HG03442 (cell line): ENCODE data around the gene PTPRN2.
"Not testable (repeated sequence)": the region's sequence is repeated elsewhere in the genome, so short reads cannot be mapped to it uniquely, and the experiment has no call there.

Source experiments
- ATAC-seq: cut with Tn5 transposase; IDR thresholded peaks from one replicate; pipeline ENCODE4 v1.9.1; 2021; ENCODE audit warnings: mild to moderate bottlenecking, moderate library complexity; ENCODE audit not compliant: unreplicated experiment

Gene PTPRN2

DNA sequence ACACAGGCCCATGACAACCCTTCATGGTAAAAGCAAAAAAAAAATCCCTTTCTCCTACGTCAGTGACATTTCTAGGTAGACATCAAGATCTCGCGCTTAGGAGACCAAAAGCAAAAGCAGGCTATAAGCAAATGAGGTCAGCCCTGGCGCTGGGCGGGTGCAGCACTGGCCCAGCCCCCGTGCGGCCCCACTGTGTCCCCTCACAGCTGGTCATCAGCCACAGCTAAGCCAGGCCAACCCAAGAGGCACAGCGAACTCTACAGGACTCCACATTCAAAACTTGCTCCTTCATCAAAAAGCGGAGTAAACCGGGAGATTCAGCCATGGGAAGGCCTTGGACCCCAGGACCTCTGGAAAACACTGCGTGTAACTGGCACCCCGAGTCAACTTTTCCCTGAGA, 113.7 kb downstream of the PTPRN2 start:
- ATAC-seq = no peak

DNA sequence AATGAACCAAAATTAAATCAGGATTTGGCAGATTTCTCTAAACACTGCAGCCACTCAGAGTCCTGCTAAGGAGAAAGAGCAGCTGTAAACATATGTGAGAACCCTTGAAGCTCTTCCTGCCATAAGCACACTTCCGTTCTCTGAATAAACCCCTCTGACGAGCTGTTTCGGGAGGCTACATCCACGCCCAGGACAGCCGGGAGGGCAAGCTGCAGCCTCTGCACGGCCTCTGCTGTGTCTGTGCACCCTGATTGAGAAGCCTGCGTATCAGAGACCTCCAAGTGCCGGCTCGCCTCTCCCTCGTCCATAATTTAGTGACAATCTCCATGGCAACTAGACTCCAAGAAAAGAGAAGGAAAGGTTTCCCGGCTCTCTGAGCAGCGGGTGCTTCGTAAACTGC, 114.4 kb downstream of the PTPRN2 start:
- ATAC-seq = no peak

GRCh38 chr7:158472596-158472995, 115.0 kb downstream of the PTPRN2 start:
- no peak for ATAC-seq

DNA sequence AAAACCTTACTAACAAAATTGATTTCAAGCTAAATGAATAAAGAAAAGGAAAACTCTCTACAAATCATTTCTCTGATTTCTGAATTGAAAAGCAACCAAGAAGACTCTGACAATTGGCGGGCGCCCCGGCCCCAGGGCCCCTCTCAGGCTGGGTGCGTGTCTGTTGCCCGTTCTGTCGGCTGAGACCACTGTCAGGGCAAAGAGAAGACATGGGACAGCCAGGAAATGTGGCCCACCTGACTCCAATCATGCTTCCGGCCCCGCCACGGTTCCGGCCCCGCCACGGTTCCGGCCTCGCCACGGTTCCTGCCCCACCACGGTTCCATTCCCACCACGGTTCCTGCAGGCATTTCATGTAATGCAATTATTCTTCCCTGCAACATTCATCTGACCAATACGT, 115.9 kb downstream of the PTPRN2 start:
- no peak for ATAC-seq

DNA sequence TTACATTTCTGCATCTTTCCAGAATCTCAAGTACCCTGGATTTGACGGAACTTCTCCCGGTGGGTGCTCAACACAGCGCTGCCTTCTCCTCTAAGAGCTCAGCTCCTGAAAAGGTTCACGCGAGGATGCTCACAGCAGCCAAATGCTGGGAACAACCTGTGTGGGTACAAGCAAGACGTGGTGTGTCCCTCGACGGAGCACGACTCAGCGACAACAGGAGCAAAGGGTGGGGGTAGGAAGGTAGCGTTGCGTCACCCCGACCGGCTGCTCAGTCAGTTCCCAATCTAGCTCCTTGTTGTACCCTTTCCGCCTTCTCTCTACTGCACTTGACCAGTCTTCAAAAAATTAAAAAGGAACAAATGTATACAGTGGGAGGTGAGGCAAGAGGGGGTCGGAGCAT, 117.3 kb downstream of the PTPRN2 start:
- no peak for ATAC-seq

- no peak for ATAC-seq
Measured at GRCh38 chr7:158469396-158470051, 118.1 kb downstream of the PTPRN2 start.

- ATAC-seq = no peak
Measured at GRCh38 chr7:158468700-158469296, 118.8 kb downstream of the PTPRN2 start.

DNA sequence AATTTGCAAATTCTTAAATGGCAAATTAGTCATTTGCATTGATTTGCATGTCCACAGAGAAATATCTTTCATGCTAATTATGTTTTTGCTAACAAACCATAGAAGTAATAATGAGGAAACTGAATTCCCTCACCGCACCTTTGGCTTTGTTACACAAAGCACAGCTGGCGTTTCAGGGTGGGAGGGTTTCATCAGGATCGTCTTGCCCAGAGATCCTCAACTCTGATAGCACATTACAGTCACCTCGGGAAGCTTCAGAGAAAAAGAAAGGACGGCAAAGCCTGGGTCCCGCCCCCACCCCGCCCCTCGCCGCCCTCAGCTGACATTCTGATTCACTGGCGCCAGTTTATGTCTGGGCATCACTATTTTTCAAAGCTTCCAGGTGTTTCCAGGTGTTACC, 119.4 kb downstream of the PTPRN2 start:
- no peak for ATAC-seq

DNA sequence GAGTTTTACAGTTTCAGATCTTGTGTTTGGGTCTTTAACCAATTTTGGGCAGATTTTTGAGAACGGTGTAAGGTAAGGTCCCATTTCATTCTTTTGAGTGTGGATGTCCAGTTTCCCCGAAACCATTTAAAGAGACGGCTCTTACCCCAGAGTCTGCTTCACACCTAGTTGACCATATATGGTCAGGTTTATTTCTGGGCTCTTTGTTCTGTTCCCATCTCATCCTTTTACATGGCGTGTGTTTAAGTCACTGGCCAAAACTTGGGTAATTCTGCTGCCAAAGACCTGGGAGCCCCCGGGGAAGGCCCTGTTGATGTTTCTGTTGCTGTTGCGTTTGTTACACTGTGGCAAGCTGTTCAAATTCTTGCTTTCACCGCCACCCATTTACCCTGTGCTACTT, 120.1 kb downstream of the PTPRN2 start:
- no peak for ATAC-seq

- no peak for ATAC-seq
Measured at GRCh38 chr7:158463317-158463716, 124.3 kb downstream of the PTPRN2 start.

DNA sequence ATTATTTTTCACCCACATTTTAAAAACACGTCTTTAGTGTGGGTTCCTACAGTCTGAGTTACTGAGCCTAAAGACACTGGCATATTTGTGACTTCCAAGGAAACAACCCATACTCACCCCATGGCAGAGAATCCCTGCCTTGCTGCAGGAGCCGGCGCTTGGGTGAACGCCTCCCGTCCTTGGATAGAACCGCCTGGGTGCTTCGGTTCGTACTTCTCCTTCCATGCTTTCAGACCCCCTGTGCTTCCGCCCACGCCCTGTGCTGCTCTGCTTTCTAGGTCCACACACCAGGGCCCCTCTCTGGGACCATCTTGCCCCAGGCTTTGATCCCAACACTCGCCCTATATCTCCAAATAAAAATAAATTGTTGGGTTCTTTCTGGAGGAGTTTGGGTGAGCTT, 125.8 kb downstream of the PTPRN2 start:
- ATAC-seq = no peak

DNA sequence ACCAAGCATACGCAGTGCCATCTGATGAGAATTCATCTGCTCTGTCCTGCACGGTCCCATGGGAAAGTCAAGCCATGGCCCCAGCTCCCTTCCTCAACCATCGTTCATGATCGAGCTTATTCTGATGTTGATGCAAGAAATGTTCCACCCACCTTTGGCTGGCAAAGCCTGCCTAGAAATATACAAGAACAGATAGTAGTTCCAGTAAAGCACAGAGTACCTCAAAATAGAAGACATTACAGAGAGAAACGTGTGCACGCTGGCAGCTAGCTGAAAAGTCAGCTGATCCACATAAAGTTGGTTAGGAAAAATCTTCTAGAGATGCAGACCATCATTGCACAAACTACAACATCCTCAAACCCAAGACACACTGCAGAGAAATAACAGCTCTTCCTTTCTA, 127.0 kb downstream of the PTPRN2 start:
- ATAC-seq = no peak

DNA sequence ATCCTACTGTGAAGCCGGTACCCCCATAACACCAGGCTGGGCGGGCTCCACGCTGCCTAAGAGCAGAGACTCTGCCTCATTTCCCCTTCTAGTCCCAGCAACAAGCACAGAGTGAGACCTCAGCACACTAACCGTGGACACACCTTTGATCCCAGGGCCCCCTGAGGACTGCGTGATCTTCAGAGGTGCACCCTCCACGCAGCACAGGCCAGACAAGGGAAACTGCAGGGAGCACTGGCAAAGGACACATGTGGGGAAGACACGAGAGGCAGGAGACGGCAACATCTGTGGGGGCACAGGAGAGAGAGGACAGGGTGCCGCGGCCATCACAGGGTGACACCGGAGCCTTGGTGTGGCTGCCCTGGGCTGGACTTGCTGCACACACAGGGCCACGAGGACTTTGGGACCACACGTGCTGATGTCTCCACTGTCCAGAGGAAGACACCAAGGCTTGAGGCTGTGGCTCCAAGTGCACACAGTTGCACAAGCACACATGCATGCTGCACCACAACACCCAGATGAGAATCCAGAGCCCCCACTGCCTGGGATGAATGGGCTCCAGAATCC, 128.8 kb downstream of the PTPRN2 start:
- no peak for ATAC-seq

DNA sequence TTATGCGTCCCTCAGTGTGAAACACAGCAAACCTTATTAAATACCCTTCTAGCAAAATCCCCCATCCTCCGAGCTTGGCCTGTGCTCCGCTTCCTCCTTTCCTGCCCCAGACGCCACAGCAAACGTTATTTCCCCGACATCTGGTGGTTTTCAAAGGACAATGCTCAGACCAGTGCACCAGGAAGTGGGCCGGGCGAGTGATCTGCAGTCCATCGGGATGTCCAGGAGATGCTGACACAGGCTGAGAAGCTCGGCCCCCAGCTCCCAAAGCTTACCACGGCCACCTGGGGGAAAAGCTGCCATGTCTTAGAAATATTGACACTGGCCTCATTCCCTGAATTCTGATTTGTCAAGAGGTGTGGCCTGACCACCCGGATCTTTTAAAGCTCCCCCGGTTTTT, 129.5 kb downstream of the PTPRN2 start:
- ATAC-seq = no peak

GRCh38 chr7:158457586-158457985, 130.0 kb downstream of the PTPRN2 start:
- not testable (repeated sequence) for ATAC-seq

GRCh38 chr7:158454631-158455030, 133.0 kb downstream of the PTPRN2 start:
- ATAC-seq = no peak

DNA sequence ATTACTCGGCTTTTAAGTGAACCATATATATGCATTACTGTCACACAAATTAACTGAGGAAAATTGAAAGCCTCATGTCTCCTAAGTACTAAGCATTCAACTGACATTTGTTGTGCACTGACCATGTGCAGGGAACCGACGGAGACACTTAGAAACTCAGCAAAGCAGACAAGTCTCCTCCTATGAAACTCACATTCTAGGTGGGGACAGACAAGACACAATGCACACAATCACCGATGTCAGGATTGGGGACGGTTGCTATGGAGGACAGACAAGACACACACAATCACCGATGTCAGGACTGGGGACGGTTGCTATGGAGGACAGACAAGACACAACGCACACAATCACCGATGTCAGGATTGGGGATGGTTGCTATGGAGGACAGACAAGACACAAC, 134.0 kb downstream of the PTPRN2 start:
- ATAC-seq = no peak

DNA sequence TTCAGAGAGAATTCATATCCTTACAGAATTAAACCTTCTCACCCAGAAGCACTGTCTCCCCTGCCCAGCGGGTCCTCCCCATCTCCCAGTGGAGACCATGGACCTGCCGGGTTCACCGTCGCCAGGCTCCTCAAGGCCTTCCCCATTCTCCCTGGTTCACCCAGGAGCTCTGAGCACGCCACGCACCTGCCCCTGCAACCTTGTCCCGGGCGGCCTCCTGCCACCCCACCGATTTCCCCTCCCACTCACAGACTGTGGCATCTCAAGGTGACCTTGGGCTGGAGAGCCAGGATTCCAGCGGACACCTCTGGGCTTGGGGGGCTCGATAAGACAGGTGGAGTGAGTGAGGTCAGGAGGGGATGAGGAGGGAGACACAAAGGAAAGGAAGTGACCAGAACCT, 135.3 kb downstream of the PTPRN2 start:
- no peak for ATAC-seq

GRCh38 chr7:158450476-158451124, 137.0 kb downstream of the PTPRN2 start:
- no peak for ATAC-seq

DNA sequence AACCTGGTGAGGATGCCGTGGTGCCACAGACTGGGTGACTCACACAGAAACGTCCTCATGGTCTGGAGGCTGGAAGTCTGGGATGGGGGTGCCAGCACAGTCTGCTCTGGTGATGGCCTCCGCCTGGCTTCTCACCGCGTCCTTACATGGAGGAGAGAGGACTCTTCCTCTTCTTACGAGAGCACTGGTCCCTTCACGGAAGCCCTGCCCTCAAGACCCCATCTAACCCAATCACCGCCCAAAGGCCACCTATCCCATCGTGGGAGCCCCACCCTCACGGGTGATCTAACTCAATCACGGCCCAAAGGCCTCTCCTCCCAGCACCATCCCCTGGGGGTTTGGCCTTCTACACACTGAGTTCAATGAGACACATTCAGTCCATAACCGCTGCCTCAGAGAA, 137.7 kb downstream of the PTPRN2 start:
- ATAC-seq = no peak

DNA sequence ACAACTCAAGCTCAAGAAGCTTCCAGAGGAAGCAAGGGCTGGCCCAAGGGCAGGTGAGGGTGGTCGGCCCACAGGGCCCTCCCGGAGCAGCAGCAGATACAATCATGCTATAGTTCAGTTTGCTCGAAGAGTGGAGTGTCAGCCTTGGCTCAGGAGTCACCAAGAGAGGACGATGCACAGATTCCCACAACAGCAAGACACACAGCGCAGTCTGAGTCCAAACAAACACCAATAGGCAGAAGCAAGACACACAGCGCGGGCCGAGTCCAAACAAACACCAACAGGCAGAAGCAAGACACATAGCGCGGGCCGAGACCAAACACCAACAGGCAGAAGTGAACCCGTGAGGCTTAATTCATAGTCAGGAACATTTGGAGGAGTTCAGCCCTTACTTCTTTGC, 138.4 kb downstream of the PTPRN2 start:
- ATAC-seq = no peak

DNA sequence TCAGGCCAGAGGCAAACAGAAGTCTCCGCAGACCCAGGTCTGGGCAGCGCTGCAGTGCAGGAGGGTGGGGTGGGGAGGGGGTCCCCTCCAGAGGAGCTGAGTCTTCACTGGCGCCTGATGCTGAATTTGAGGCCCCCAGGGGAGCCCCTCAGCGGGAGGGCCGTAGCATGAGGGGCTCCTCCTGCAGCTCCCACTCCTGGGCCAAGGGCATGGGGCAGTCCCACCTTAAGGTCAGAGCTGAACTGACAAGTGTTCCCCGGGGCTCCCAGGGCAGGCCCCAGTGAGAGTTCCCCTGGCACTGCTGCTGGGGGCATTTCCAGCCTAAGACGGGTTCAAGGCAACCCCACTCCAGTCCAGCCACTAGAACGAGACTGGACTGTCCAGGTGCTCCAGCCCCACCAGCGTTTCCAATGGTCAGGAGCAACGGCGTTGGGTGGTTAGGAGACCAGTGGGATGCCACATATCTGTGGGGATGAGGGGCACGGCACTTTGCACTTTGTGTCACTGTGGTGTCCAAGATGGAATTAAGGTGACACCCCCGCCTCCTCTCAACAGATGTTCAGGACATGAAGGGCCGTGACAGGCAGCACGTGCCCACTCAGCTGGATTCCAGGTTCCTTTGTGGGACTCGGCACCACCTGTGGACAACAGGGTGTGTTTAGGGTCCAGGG, 139.1 kb downstream of the PTPRN2 start:
- ATAC-seq = no peak
